C4-2B (cell line): Measurements from ENCODE around the gene RFX2.

ENCODE experiments used
- H3K27ac ChIP-seq: fragments of 450-650 bp; 2 replicates; pipeline ENCODE4 v1.5.1; 2017
- ZFX ChIP-seq: fragments of 450-650 bp; IDR thresholded peaks from 2 replicates; pipeline ENCODE4 v1.6.1; 2017
- TF ChIP-seq, protein P1 (sequence below): fragments of 450-650 bp; conservative IDR thresholded peaks from 2 replicates; pipeline ENCODE4 v1.5.1; 2017; ENCODE audit warnings: mild to moderate bottlenecking

The RFX2 gene

GRCh38 chr19:5996102-5996501 is 114.2 kb downstream of the RFX2 start:
- no peak for TF ChIP-seq ZFX
- TF ChIP-seq, protein P1, sequence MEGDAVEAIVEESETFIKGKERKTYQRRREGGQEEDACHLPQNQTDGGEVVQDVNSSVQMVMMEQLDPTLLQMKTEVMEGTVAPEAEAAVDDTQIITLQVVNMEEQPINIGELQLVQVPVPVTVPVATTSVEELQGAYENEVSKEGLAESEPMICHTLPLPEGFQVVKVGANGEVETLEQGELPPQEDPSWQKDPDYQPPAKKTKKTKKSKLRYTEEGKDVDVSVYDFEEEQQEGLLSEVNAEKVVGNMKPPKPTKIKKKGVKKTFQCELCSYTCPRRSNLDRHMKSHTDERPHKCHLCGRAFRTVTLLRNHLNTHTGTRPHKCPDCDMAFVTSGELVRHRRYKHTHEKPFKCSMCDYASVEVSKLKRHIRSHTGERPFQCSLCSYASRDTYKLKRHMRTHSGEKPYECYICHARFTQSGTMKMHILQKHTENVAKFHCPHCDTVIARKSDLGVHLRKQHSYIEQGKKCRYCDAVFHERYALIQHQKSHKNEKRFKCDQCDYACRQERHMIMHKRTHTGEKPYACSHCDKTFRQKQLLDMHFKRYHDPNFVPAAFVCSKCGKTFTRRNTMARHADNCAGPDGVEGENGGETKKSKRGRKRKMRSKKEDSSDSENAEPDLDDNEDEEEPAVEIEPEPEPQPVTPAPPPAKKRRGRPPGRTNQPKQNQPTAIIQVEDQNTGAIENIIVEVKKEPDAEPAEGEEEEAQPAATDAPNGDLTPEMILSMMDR, result no peak
- H3K27ac ChIP-seq, result no peak overlapping the region

- no peak for TF ChIP-seq ZFX
- TF ChIP-seq, protein P1, result no peak
- no peak overlapping the region for H3K27ac ChIP-seq
Observed at GRCh38 chr19:5995606-5996005, 114.7 kb downstream of the RFX2 start.

DNA sequence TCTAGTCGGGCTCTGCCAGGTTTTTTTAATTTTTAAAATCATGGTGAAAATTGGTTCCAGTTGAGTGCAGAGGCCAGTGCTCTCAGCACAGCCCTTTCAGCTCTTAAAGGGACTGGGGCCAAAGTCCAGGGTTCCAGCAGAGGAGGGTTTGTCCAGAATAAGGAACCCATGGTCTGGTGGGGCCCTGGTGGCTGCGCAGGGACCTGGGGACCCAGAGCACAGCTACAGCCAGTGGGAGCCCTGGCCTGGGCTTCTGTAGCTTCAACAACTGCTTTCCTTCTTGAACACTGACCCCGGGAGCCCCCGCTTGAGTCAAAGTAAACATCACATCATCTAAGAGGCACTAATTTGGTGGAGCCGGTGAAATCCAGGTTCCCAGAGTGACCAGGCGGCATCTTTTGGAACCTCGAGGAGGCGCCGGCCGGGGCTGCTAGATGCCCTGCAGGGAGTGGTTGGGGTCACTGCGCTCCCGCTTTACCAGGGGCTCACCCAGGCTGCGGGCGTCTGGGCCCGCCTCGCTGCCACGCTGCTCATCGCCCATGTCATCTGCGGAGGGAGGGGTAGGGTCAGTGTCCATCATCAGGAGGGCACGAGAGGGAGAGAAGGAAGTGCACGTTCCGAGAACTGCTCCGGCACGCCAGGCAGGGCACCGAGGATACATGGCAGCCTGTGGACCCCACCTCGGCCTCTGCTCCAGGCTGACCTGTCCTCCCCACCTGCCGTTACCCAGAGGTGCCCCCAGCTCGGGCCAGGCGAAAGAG is 115.7 kb downstream of the RFX2 start:
- no peak overlapping the region; the same call in 1 of the 2 replicates for H3K27ac ChIP-seq

DNA sequence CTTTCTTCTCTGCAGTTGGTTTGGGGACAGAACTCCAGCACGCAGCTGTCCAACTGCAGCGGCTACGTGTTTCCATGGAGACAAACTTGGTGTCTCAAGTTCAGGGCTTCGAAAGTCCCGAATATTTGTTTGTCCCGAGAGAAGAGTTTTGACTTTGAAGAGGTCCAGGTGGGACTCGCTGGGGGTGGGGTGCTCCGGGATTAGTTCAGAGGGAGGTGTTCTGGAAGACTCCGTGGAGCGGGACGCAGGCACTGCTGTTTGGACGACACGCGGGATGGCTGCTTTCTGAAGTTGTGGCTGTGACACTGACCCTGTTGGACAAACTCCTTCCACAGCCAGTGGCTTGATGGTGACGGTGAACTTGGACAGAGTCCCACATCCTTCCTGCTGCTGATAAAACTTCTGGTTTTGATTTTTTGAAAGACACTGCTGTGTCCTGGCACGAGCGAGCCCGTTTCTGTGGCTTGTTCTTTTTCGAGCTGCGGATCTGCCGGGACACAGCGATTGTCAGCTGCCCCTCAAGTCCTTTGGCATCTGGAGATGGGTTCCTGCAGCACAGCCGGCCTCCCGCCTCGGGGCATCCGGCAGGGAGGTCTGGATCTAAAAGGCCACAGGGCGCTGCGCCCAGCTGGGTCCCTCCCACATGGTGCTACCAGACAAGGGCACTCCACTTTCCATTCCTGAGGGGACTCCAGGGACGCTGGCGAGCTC is 116.5 kb downstream of the RFX2 start:
- H3K27ac ChIP-seq, result no peak overlapping the region; the same call in 1 of the 2 replicates
- TF ChIP-seq ZFX, result no peak
- TF ChIP-seq, protein P1, result no peak

More for the DNA sequence above, 115.7 kb downstream of the RFX2 start:
- no peak for TF ChIP-seq ZFX
- TF ChIP-seq, protein P1, result no peak

GRCh38 chr19:5993201-5993600 is 117.1 kb downstream of the RFX2 start:
- no peak for TF ChIP-seq ZFX
- TF ChIP-seq, protein P1, result no peak
- no peak overlapping the region for H3K27ac ChIP-seq

DNA sequence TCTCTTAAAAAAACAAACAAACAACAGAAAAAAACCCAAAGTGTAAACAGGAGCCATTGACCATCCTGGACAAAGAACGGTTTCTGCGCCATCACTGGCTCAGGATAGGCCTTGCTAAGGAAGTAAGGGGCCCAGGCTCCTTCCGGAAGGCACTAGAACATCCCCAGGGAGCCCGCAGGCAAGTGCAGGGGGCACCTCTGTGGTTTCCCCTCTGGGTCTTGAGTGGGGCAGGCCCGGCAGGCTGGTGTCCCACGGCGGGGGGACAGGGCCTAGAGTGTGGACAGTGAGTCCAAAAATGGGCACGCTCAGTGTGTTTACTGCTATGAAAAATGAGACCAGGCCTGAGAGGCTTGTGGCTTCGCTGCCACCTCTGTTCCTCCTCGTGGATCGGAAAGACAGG is 117.5 kb downstream of the RFX2 start:
- TF ChIP-seq ZFX, result no peak
- TF ChIP-seq, protein P1, result no peak
- H3K27ac ChIP-seq, result no peak overlapping the region

DNA sequence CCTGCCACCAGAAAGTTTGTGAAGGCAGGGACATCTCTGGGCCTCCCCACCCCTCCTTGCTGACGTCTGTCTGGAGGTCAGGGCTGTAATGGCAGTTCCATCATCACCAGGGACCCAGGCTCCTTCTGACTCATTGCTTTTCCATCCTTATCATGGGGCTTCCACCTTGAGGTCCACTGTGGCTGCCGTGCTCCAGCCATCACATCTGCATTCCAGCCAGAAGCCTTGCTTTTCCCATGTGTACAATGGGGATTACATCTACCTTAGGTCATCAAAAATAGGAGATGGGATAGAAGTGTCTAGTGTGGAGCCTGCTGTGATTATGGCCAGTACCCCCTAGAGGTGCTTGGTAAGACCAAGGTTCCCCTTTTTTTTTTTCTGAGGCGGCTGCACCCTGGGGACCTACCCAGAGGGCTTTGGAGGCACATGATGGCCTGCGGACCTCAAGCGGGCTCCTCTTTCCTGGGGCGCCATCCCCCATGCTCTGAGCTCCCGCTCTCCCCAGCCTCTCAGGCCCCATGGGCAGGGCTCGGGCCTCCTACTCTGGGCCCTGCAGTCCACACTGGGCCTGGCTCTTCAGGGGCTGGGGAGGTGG is 119.0 kb downstream of the RFX2 start:
- H3K27ac ChIP-seq, result no peak overlapping the region
- TF ChIP-seq, protein P1, result no peak
- TF ChIP-seq ZFX, result no peak
